A549 treated with DMSO at 1 μM for 4 hours (cell line): ENCODE results near the gene TUSC2. TPM values are rescaled to one million over a fixed set of nuclear protein-coding genes. Genes with fewer than 3 reads are reported as not detected.

Source experiments
- total RNA-seq: library from RNA; stranded (reverse); fragments of 200-300 nt; extraction: Qiagen RNA extraction; gene quantifications from 5 replicates; pipeline ENCODE4 v1.2.3, GENCODE V29; 2022; ENCODE audit warnings: low read depth

The TUSC2 gene, protein sequence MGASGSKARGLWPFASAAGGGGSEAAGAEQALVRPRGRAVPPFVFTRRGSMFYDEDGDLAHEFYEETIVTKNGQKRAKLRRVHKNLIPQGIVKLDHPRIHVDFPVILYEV
- 25.9 to 35.4 TPM (median 33.7 TPM) in 5 replicates for total RNA-seq

GRCh38 chr3:50327943-50328691 is at the start of gene TUSC2:
TSS of gene TUSC2 (minus strand) at chr3:50328223. CDS start at chr3:50328099, 124 bp downstream.

GRCh38 chr3:50358911-50359759 is 31.1 kb upstream of the TUSC2 start, which contains the start of gene TMEM115:
TSS of gene TMEM115 (minus strand) at chr3:50359521. CDS start at chr3:50359063, 458 bp downstream.

DNA sequence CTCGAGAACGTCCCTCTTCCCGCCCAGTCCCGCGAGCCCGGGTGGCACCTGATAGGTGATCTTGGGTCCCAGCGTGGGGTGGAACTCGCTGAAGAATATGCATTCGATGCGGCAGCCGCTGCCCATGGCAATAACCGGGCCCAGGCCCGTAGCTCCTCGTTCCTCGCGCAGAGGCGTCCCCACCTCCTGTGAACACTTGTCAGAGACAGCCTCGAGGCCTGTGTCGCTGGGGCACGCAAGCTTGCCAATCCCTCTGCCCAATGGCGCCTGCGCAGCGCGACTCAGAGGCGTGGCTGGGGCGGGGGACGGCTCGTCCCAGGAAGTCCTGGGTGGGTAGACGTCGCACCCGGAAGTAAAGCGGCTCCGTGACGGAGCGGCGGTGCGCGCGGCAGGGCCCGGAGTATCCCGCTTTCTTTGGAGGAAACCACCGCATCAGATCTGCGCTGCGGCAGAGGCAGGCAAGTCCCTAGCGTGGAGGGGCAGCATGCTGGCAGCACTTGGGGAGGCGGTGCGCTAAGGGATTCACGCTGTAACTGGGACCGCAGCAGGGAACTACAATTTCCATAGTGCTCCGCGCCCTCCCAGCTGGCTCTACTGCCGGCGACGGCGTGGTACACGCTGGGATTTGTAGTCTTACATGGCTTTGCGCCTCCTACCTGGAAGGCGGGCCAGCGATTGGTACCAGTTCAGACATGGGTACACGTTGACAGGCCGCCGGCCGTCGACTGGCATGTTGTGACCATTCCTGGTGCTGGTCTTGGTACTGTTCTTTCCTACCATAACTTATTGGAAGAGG is 22.7 kb upstream of the TUSC2 start, which contains the start of the genes CYB561D2 and NPRL2:
Gene CYB561D2 (plus strand): TSS at position 336 of the 796 bp plus-strand sequence. CDS start 572 bp downstream, outside the sequence.
Gene NPRL2 (minus strand): TSS at position 249 of the 796 bp plus-strand sequence. CDS start 123 bp downstream, at position 126.

GRCh38 chr3:50345586-50346234 is 17.7 kb upstream of the TUSC2 start, which contains the start of gene ZMYND10:
TSS of gene ZMYND10 (minus strand) at chr3:50345732. CDS start at chr3:50345579, 153 bp downstream.

DNA sequence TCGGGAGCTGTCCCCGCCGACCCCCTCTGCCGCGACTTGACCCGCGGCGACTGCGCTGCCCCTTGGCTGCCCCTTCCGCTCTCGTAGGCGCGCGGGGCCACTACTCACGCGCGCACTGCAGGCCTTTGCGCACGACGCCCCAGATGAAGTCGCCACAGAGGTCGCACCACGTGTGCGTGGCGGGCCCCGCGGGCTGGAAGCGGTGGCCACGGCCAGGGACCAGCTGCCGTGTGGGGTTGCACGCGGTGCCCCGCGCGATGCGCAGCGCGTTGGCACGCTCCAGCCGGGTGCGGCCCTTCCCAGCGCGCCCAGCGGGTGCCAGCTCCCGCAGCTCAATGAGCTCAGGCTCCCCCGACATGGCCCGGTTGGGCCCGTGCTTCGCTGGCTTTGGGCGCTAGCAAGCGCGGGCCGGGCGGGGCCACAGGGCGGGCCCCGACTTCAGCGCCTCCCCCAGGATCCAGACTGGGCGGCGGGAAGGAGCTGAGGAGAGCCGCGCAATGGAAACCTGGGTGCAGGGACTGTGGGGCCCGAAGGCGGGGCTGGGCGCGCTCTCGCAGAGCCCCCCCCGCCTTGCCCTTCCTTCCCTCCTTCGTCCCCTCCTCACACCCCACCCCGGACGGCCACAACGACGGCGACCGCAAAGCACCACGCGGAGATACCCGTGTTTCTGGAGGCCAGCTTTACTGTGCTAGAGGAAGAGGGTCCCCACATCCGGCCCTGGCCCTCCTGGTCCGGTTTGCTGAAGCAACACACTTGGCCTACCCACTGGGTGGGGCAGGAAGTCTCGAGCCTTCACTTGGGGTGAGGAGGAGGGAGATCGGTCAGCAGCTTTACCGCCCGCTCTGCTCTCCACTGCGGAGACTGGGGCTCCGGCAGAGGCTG is 12.7 kb upstream of the TUSC2 start, which contains the start of gene RASSF1:
Gene RASSF1 (minus strand): TSS at position 389 of the 882 bp plus-strand sequence. CDS start 31 bp downstream, at position 358.

DNA sequence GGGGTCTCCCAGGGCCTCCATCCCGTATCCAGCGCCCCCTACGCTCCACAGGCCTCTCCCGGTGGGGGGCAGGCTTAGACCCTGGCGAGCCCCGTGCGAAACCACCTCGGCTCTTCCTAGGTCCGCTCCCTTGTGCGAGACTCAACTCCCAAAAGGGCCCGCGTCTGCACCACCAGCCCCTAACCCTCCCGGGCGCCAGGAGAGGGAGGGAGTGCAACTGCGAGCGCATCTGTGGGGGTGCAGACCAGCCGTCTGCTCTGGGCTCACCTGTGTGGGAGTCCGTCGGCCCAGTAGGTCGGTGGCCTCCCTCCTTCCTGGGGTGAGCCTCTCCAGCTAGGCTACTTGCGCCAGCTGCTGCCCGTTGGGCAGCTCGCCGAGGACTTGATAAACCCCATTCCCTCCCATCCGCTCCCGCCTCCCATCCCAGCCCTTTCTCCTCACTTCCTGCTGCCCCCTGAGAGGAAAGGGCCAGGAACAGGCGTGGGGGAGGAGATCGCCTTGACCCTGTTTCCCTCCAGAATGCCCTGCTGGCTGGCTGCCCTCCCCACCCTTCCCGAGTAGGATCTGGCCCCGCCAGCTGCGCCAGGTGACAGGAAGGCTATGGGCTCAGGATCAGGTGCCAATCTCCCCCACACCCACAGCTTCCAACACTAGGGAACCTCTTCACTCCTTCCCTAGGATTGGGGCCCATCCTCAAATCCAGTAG is 5.5 kb downstream of the TUSC2 start, which contains the start of gene HYAL2:
Gene HYAL2 (minus strand): TSS at position 360 of the 706 bp plus-strand sequence. CDS start 2,256 bp downstream, outside the sequence.

GRCh38 chr3:50303013-50303815 is 24.8 kb downstream of the TUSC2 start, which contains the start of gene HYAL1:
TSS of gene HYAL1 (minus strand) at chr3:50303574. CDS start at chr3:50302956, 618 bp downstream.

DNA sequence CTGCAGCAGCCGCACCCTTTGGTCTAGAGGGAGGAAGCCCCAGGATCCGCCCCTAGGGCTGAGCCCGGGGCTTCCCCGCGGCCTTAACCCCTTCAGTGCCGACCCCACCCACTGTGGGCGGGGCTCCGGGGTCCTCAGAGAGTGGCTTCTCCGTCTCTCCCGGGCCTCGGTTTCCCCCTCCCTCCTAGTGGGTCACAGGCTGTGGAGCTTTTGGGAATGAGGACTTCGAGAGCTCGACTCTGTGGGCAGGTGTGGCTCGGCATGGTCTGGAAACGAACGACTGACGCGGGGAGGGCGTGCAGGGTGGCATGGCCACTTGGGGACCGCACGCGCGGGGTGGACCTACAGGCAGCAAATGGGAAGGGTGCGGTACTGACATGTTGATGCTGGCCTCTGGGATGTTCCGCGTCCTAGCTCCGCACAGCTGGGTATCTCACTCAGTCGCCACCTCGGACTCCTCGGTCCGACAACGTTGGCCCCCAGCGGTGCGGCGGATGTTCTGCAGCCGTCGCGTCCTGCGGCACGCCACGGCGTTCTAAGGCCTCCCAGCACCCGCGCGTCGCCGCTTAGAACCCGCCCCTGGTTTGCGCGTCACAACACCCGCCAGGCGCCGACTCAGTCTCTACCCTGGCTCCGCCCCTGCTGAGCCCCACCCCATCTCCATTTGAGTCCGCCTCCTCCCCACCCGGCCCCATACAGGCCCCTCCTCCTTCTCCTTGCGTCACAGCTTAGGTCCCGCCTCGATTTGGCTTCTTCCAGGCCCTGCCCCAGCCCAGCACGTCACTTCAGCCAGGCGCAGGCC is 29.0 kb downstream of the TUSC2 start, which contains the start of the genes HYAL3 and NAA80:
Gene HYAL3 (minus strand): TSS at position 570 of the 802 bp plus-strand sequence. CDS start 3,803 bp downstream, outside the sequence.
Gene NAA80 (minus strand): TSS at position 570 of the 802 bp plus-strand sequence. CDS start 1,942 bp downstream, outside the sequence.

DNA sequence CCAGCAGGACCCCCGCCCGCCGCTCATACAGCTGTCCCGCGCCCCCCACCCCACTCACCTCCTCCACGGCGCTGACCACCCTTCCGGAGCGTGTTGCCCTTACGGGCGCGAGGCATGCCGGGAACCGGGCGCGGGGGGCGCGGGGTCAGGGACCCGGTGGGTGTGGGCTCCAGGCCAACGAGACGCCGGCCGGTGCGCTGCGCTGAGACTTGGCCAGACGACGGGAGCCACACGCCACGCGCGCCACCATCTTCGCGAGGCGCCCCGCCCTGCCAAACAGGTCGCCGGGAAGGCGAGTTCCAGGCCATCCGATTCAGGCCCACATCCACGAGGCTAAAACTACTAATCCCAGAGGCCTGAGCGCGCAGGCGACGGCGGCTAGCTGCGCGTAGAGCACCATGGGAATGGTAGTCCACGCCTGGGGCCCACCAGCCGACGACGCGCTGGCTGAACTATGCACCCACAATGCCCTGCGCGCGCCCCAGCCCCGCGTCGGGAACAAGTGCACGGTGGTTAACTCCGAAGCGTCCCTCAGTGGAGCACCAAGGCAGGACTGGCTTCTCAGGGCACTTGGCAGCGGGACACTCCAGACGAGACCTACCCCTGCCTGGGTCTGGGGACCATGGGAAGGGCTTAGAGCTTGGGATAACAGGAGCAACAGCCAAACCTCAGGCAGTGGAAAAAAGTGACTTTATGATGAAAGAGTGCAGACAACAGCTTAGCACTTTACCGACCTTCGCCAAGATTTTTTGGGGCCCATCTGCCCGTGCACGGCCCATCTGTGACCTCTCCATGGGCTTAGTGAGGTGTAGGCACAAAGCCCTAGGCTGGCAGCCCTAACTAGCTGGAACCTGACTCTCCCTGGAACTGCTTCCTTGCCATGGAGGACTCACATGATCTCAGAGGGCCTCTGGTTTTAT is 35.6 kb downstream of the TUSC2 start, which contains the start of gene IFRD2:
Gene IFRD2 (minus strand): TSS at position 271 of the 920 bp plus-strand sequence. CDS start 155 bp downstream, at position 116.

GRCh38 chr3:50278880-50279224 is 49.2 kb downstream of the TUSC2 start, which contains the start of gene LSMEM2:
TSS of gene LSMEM2 (plus strand) at chr3:50279087. CDS start at chr3:50279114, 27 bp downstream.

Other genes starting within 250 kb of the TUSC2 start
- 30.9 to 38.1 TPM (median 33.4 TPM) in 5 replicates for gene RBM5, start 239.3 kb downstream of the TUSC2 start, total RNA-seq
- 7.7 to 9.8 TPM (median 9.3 TPM) in 5 replicates for gene SEMA3F, start 172.9 kb downstream of the TUSC2 start, total RNA-seq
- 0.09 TPM in 1 of 5 replicates, not detected in the others for gene GNAT1, start 136.6 kb downstream of the TUSC2 start, total RNA-seq
- gene SLC38A3, start 123.0 kb downstream of the TUSC2 start, total RNA-seq, result 0.07 TPM in 1 of 5 replicates, not detected in the others
- gene GNAI2, start 92.0 kb downstream of the TUSC2 start, total RNA-seq, result 34.6 to 46.7 TPM (median 40.0 TPM) in 5 replicates
- 6.7 to 8.1 TPM (median 6.9 TPM) in 5 replicates for gene SEMA3B, start 59.1 kb downstream of the TUSC2 start, total RNA-seq
- 0.05 to 0.06 TPM in 2 of 5 replicates, not detected in the others for gene LSMEM2, start 49.1 kb downstream of the TUSC2 start, total RNA-seq
- gene IFRD2, start 35.8 kb downstream of the TUSC2 start, total RNA-seq, result 75.3 to 98.9 TPM (median 94.1 TPM) in 5 replicates
- 6.7 to 10.9 TPM (median 8.1 TPM) in 5 replicates for gene HYAL3, start 28.8 kb downstream of the TUSC2 start, total RNA-seq
- 4.8 to 6.7 TPM (median 5.1 TPM) in 5 replicates for gene NAA80, start 28.8 kb downstream of the TUSC2 start, total RNA-seq
- gene HYAL1, start 24.6 kb downstream of the TUSC2 start, total RNA-seq, result 0.28 to 0.45 TPM (median 0.33 TPM) in 5 replicates
- 19.8 to 26.8 TPM (median 22.6 TPM) in 5 replicates for gene HYAL2, start 5.5 kb downstream of the TUSC2 start, total RNA-seq
- 18.0 to 19.6 TPM (median 19.3 TPM) in 5 replicates for gene RASSF1, start 12.6 kb upstream of the TUSC2 start, total RNA-seq
- gene ZMYND10, start 17.5 kb upstream of the TUSC2 start, total RNA-seq, result 0.53 to 1.2 TPM (median 1.00 TPM) in 5 replicates
- 12.8 to 14.0 TPM (median 13.3 TPM) in 5 replicates for gene NPRL2, start 22.6 kb upstream of the TUSC2 start, total RNA-seq
- 17.2 to 23.0 TPM (median 22.0 TPM) in 5 replicates for gene CYB561D2, start 22.6 kb upstream of the TUSC2 start, total RNA-seq
- 40.0 to 48.2 TPM (median 43.0 TPM) in 5 replicates for gene TMEM115, start 31.3 kb upstream of the TUSC2 start, total RNA-seq
- 0.36 to 0.78 TPM (median 0.42 TPM) in 5 replicates for gene CACNA2D2, start 175.4 kb upstream of the TUSC2 start, total RNA-seq
- 2.2 to 3.1 TPM (median 2.8 TPM) in 5 replicates for gene C3orf18, start 239.5 kb upstream of the TUSC2 start, total RNA-seq
- 3.5 to 7.6 TPM (median 7.0 TPM) in 5 replicates for gene HEMK1, start 241.3 kb upstream of the TUSC2 start, total RNA-seq